NCI-H128 (cell line): ENCODE measurements around the gene TXNDC16.

Source experiments
- DNase-seq: peaks from one replicate; lab custom pipeline; 2025; ENCODE audit not compliant: unreplicated experiment; lab: John Stamatoyannopoulos, UW

The TXNDC16 gene

GRCh38 chr14:52455291-52456088 is 96.8 kb downstream of the TXNDC16 start:
- DNase-seq = no peak

DNA sequence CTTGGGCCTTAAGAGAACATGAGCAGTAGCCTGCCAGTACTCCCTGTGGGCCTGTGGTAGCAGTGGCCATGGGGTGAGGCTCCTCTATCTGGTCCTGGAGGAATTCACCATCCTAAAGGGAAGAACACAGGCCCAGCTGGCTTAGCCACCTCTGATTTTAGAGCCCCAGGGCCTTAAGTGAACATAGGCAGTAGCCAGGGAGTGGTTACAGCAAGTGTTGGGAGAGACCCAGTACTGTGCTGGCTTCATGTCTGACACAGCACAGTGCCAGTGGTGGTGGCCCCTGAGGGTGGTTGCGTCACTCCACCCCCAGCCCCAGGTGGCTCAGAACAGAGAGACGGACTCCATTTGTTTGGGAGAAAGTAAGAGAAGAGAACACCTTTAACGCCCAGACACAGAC is 105.1 kb downstream of the TXNDC16 start:
- DNase-seq = no peak

DNA sequence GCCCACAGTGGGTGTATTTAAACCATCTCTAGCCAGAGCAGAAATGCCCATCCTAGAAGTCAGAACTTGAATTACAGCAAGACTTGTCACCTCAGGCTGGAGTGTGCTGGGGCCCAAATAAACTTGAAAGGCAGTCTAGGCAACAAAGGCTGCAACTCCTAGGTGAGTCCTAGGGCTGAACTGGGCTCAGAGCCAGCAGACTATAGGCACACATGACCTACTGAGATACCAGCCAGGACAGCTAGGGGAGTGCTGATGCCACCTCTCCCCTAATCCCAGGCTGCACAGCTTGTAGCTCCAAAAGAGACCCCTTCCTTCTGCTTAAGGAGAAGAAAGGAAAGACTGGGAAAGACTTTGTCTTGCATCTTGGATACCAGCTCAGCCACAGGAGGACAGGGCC is 106.0 kb downstream of the TXNDC16 start:
- DNase-seq = no peak

- no peak for DNase-seq
Observed at GRCh38 chr14:52443506-52443905, 108.8 kb downstream of the TXNDC16 start.

GRCh38 chr14:52442602-52443001 is 109.7 kb downstream of the TXNDC16 start:
- DNase-seq = no peak

GRCh38 chr14:52442166-52442565 is 110.1 kb downstream of the TXNDC16 start:
- DNase-seq = no peak

- DNase-seq = no peak
Observed at GRCh38 chr14:52439476-52439875, 112.8 kb downstream of the TXNDC16 start.

- DNase-seq = no peak
Observed at GRCh38 chr14:52434955-52435354, 117.3 kb downstream of the TXNDC16 start.

DNA sequence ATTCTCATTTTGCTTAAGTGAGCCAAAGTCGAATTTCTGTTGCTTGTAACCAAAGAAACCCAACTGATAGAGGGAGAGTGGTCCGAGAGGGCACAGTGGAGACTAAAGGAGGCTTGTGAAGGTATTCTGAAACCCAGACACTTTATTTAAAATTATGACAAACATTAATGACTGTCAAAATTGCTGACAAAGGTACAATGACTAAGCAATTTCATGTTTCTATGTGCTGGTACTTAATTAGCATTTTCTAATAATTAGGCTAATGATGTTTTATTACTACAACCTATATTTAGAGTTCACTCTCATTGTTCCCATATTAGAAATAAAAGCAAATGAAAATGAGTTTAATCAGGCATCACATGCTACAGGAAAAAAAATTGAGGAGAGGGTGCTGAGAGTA is 121.8 kb downstream of the TXNDC16 start:
- DNase-seq = no peak

DNA sequence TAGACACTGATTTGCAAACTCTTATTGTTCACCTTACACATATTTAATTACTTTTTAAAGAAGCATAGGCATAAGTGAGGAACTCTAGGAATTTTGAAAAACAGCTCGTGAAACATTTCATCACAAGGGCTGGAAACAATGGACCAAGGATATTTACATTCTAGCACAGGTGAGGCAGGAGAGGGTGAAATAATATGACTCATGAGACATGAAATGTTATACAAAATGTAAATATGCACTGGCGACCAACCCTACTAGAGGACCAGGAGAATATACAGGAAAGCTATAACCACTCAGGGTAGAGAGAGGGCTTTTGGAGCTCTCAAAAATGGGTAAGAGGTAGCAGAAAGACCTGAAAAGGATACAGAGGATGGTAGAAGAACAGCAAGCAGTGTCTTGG is 122.9 kb downstream of the TXNDC16 start:
- no peak for DNase-seq

GRCh38 chr14:52427460-52427859 is 124.8 kb downstream of the TXNDC16 start:
- DNase-seq = no peak

DNA sequence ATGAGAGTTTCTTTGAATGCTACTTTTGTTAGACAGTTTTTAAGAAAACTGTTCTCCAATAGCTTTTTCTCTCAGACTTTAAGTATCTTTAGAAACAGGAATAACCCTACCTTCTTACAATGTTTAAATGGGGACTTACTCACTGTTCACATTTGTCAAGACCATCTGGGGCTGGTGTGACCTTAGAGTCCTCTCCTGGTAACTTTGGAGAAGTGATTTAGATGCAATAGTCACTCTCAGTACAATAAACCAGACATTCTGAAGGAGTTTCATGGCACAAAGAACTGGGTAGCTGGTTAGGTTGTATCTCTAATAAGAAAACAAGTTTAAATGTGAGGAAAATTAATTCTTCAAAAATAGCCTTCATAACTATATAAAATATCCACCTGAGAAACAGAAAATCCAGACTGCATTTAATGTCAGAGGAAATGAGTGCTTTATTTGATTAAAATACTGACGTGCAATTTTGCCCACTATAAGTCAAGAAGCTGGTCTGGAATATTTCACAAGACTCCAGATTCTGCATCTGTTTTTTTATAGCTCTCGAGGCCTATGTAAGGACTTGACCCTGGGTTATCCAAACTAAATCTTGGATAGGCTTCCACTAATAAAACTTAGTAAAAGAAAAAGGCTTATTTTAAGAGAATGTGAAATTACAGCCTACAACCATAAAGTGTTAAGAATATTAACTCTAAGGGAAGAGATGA is 129.5 kb downstream of the TXNDC16 start:
- DNase-seq = no peak

DNA sequence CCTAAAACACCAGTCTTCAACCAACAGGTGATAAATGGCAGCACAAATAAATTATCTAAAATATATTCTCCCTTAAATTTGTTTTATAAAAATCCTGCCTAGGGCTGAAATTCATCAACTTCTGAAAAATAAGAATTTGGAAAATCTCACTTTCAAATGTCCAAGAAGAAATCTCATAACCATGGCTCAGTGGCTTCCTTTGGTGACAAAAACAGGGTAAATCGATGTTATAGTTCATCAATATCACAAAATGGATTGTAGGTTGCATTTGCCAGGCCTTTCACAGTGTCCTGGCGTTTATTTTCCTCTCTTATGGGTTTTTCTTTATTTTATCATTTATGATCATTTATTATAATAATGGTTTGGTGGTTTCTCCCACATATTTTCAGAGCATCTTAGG is 135.2 kb downstream of the TXNDC16 start:
- no peak for DNase-seq

GRCh38 chr14:52413729-52414408 is 138.4 kb downstream of the TXNDC16 start:
- no peak for DNase-seq

DNA sequence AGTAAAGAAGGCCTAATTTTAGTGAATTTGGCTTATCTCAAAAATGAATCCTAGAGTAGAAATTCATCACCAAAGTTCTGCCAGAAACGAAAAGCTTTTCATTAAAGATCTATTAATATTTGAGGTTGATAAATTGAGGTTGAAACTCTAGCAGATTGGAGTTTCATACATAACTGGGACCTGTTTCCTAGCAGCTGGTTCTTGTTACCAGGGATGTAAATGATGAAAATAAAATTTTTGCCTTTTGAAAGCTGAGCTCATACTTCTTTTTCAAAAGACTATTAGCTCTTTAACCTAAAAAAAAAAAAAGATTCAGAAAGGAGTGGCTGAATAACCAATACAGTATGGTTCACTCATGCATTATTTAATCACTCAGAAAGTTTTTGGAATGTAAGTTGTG is 139.9 kb downstream of the TXNDC16 start:
- no peak for DNase-seq

- no peak for DNase-seq
Observed at GRCh38 chr14:52405314-52405713, 147.0 kb downstream of the TXNDC16 start.

GRCh38 chr14:52402812-52403526 is 149.3 kb downstream of the TXNDC16 start:
- no peak for DNase-seq

DNA sequence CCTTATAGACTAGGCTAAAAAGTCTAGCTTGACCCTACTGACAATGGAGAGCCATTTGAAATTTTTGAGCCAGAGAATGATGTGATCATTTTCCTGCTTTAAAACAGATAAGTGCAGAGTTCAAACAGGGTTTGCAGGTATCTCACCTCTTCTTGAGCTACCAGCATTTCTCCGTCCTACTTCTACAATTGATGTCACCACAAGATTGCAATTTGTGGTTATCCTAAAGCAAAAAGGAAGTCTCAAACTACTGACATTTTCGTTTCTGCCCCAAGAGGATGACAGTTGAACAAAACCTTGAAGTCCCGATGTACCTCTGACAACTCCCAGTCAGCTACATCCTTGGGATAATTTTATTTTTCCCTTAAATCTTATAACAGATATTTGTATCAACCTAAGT is 151.5 kb downstream of the TXNDC16 start:
- no peak for DNase-seq

DNA sequence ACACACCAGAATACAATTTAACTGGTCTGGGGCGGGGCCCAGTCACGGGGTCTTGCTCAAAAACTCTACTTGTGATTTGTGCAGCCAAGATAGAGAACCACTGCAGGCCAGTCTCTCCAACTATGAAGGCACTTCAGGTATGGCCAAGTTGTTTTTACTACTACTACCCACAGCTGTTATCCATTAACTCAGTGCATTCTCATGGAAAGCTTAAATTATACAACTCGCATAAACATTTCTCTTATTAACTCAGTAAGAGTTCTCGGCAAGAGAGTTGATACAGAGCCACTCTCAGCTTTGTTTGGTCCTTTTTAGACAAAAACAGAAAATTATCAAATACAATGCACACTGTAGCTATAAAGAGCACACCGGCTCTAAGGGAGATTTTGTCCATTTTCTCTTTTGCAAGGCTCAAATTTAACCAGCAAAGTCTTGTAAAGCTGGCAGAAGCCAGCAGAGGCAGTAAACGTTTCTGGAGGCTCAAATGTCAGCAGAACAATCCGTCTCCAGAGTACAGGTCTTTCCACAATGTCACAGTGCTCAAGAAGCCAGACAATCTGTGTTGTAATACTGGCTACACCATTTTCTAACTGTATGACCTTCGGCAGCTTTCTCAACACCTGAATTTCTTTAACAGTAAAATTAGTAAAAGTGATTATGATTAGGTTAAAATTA is 152.2 kb downstream of the TXNDC16 start:
- no peak for DNase-seq

DNA sequence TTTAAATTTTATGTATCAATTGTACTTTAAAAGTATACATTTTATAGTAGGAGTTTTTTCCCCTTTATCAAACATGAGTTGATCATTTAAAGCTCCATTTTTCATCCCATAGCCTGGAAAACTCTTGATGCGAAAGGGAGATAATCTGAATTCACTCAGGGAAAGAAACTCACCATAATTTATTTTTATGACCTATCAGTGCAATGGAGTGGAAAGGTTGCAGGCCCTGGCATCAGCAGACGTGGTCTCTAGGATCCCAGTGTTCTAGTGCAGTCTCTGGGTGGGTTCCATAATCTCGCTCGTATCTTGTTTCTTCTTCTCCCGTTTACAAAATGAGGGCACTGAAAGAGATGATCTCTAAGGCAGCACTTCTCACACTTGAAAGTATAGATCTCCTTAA is 153.2 kb downstream of the TXNDC16 start:
- DNase-seq = no peak

DNA sequence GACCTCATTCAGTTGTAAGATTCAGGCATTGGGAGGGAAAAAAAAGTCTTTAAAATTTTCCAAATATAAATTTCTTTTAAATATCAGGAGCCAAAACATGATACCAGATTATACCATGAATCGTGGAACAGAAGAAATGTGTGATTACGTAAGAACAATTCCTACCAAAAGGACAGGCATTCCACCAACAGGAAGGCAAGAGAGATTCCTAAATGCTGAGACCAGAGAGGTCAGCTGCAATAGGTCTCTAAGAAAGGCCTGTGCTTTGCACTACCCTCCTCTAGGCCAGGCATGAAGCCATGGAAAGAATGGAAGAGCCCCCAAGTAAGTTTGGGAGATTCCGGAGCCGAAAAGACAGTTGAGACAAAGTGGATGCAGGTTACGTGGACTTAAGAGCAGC is 154.5 kb downstream of the TXNDC16 start:
- no peak for DNase-seq
